Left ventricle myocardium inferior (tissue), 1 donor: ENCODE data around the gene CAPN15. TPM values are rescaled to one million over a fixed set of nuclear protein-coding genes. Genes with fewer than 3 reads are reported as not detected.

Experiments
- DNase-seq: peaks from one replicate; pipeline ENCODE4 v3.0.0-alpha.2; 2020
- H3K27ac ChIP-seq: fragments of 200-600 bp; replicated peaks from 2 replicates; pipeline ENCODE4 v1.8.0; 2021
- H3K27me3 ChIP-seq: fragments of 200-600 bp; 2 replicates; pipeline ENCODE4 v1.8.0; 2021; ENCODE audit warnings: low read depth
- H3K36me3 ChIP-seq: fragments of 200-600 bp; 2 replicates; pipeline ENCODE4 v1.8.0; 2021
- H3K4me1 ChIP-seq: fragments of 200-600 bp; 2 replicates; pipeline ENCODE4 v1.8.0; 2021
- H3K4me3 ChIP-seq: fragments of 200-600 bp; 2 replicates; pipeline ENCODE4 v1.8.0; 2021; ENCODE audit warnings: mild to moderate bottlenecking, moderate library complexity
- H3K9me3 ChIP-seq: fragments of 200-600 bp; replicated peaks from 2 replicates; pipeline ENCODE4 v1.8.0; 2021
- intact Hi-C: fragments of 100-400 bp; cut with micrococcal nuclease; formaldehyde crosslinking; loops from one replicate; pipeline ENCODE4 v1.11.0; 2022
- total RNA-seq: library from RNA; stranded (reverse); fragmentation: NEBNext Ultra II Directional; extraction: Animal tissue kit (Norgen Biotek cat#: 25700); gene quantifications from one replicate; pipeline ENCODE4 v1.2.1, GENCODE V29; 2021
- TF ChIP-seq, protein P1 (sequence below): fragments of 200-600 bp; IDR thresholded peaks from 2 replicates; pipeline ENCODE4 v1.8.0; 2021; ENCODE audit warnings: antibody characterized with exemption, mild to moderate bottlenecking, borderline replicate concordance
- donor health status: DM: no; HTN: yes; CAD: no; lungs with severe emphysema.

The CAPN15 gene
- total RNA-seq, 1 donor from 2014 or later: 17.4 TPM

GRCh38 chr16:530111-530817 is 2.8 kb downstream of the CAPN15 start:
- Histone ChIP-seq H3K4me1 (peaks cover 79% of the 10 kb centered on the region), H3K36me3 (no peaks in the 10 kb centered on the region), H3K4me3 (no peak overlapping the region), H3K27ac (no peak overlapping the region), H3K27me3 (no peaks in the 10 kb centered on the region), H3K9me3 (no peaks in the 10 kb centered on the region)
- TF ChIP-seq, protein P1, sequence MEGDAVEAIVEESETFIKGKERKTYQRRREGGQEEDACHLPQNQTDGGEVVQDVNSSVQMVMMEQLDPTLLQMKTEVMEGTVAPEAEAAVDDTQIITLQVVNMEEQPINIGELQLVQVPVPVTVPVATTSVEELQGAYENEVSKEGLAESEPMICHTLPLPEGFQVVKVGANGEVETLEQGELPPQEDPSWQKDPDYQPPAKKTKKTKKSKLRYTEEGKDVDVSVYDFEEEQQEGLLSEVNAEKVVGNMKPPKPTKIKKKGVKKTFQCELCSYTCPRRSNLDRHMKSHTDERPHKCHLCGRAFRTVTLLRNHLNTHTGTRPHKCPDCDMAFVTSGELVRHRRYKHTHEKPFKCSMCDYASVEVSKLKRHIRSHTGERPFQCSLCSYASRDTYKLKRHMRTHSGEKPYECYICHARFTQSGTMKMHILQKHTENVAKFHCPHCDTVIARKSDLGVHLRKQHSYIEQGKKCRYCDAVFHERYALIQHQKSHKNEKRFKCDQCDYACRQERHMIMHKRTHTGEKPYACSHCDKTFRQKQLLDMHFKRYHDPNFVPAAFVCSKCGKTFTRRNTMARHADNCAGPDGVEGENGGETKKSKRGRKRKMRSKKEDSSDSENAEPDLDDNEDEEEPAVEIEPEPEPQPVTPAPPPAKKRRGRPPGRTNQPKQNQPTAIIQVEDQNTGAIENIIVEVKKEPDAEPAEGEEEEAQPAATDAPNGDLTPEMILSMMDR: no peak
- DNase-seq: no peak
- intact Hi-C loops: no loop called here

GRCh38 chr16:531494-532125 is 4.1 kb downstream of the CAPN15 start:
- intact Hi-C loops: no loop called here
- no peak for DNase-seq
- H3K4me1 ChIP-seq: peaks cover 70% of the 10 kb centered on the region
- H3K9me3 ChIP-seq: no peaks in the 10 kb centered on the region
- no peaks in the 10 kb centered on the region for H3K27me3 ChIP-seq
- TF ChIP-seq, protein P1: no peak
- no peak overlapping the region for H3K27ac ChIP-seq
- no peaks in the 10 kb centered on the region for H3K36me3 ChIP-seq
- no peak overlapping the region for H3K4me3 ChIP-seq

DNA sequence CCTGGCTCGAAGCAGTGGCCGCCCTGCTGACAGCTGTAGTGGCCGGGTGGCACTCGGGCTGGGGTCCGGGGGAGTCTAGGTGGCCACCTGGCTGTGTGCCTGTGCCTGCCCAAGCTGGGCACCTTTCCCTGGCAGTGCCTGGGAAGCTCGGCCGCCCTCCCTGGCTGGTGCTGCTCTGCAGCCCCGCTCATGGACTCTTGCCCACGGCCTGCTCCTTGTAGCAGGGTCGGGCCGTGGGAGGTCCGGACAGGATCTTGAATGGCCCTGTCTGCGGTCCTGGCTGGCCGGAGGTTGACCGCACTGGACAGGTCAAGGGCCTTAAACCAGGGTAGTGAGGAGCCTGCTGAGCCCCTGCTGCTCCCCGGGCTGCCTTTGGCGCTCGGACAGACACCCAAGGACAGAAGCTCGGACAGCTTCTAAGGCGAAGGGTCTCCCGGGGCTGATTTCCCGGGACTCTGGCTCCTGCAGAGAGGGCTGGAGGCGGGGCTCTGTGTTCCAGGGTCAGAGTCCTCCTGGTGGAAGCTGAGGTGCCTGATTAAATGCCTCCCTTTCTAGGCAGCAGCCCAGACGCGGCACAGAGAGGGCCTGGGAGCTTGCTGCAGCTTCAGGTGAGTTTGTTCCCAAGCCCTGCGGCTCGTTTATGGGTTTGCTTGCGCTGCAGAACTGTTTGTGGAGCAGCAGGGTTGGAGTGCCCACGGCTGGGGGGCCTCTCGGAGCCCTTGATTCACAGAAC is 6.0 kb downstream of the CAPN15 start:
- no peak overlapping the region for H3K27ac ChIP-seq
- no peaks in the 10 kb centered on the region for H3K27me3 ChIP-seq
- intact Hi-C loops: no loop called here
- no peak overlapping the region for H3K4me3 ChIP-seq
- peaks cover 59% of the 10 kb centered on the region for H3K4me1 ChIP-seq
- TF ChIP-seq, protein P1: no peak
- no peak for DNase-seq
- peaks cover 6% of the 10 kb centered on the region for H3K36me3 ChIP-seq
- no peaks in the 10 kb centered on the region for H3K9me3 ChIP-seq

DNA sequence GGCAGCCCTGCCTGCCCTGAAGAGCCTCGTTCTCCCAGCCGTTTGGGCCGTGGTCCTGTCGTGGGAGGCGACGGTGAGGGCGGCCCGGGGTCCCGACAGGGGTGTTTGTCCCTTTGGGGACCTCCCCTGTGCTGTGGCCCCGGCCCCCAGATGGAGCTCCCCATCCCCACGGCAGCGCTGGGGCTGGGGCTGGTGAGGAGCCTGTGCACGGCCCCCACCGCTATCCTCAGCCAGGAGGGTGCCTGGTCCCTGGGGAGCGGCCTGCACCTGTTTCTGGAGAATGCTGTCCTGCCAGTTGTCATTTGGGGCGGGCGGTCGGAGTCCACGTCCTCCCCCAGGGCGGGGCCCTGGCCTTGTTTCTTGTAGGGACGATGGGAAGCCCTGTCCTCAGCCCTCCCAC is 6.6 kb downstream of the CAPN15 start:
- Histone ChIP-seq H3K9me3 (no peaks in the 10 kb centered on the region), H3K4me3 (no peak overlapping the region), H3K27me3 (no peaks in the 10 kb centered on the region), H3K36me3 (peaks cover 6% of the 10 kb centered on the region), H3K27ac (no peak overlapping the region), H3K4me1 (peaks cover 53% of the 10 kb centered on the region)
- no peak for DNase-seq
- TF ChIP-seq, protein P1: no peak
- intact Hi-C loops: no loop called here

DNA sequence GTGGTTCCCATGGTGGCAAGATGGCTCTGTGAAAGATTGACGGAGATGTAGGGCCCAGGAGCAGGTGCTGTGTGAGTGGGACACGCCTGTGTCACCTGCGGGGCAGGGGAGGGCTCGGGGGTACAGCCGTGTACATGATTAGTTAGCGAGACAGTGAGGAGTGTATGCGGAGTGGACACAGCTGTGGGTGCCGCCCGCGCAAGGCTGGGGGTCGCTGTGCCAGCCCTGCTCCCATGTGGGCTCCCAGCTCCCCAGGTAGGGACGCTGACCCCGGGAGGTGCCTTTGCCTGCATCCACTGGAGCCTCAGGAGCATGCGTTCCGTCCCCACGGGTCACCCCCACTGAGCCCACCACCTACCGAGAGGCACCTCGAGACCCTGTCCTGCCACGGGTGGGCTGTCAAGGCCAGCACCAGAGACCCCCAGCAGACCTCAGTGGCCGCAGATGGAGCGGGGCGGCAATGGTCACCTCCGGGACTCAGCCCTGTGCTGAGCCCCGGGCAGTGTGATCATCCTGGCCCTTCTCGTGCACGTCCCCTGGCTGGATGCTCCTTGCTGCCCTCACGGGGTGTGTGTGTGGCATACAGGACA is 7.4 kb downstream of the CAPN15 start:
- Histone ChIP-seq H3K27me3 (no peaks in the 10 kb centered on the region), H3K4me3 (no peak overlapping the region), H3K9me3 (no peaks in the 10 kb centered on the region), H3K4me1 (peaks cover 45% of the 10 kb centered on the region), H3K36me3 (peaks cover 12% of the 10 kb centered on the region), H3K27ac (no peak overlapping the region)
- TF ChIP-seq, protein P1: no peak
- intact Hi-C loops: no loop called here
- DNase-seq: no peak
